ENCODE data around the gene SYCP3.

The SYCP3 gene

GRCh38 chr12:101773650-101774162 lies 34.4 kb upstream of the SYCP3 start:
- peak; percentile 82 to 84 for DNase-seq (ENCODE audit: low read depth in 2 of 2)
- TF ChIP-seq, protein P1, sequence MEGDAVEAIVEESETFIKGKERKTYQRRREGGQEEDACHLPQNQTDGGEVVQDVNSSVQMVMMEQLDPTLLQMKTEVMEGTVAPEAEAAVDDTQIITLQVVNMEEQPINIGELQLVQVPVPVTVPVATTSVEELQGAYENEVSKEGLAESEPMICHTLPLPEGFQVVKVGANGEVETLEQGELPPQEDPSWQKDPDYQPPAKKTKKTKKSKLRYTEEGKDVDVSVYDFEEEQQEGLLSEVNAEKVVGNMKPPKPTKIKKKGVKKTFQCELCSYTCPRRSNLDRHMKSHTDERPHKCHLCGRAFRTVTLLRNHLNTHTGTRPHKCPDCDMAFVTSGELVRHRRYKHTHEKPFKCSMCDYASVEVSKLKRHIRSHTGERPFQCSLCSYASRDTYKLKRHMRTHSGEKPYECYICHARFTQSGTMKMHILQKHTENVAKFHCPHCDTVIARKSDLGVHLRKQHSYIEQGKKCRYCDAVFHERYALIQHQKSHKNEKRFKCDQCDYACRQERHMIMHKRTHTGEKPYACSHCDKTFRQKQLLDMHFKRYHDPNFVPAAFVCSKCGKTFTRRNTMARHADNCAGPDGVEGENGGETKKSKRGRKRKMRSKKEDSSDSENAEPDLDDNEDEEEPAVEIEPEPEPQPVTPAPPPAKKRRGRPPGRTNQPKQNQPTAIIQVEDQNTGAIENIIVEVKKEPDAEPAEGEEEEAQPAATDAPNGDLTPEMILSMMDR (IDR thresholded peaks at IDR 0.05; ENCODE audit: low read depth, low read length): peak; percentile 77
- no peak overlapping the region for H3K4me3 ChIP-seq (replicated peaks in 1 of 2; ENCODE audit: low read depth in 2 of 2, low read length in 2 of 2)

GRCh38 chr12:101772012-101772775 lies 32.9 kb upstream of the SYCP3 start:
- TF ChIP-seq, protein P1 (IDR thresholded peaks at IDR 0.05; ENCODE audit: low read depth, low read length): no peak
- H3K4me3 ChIP-seq (replicated peaks in 1 of 2; ENCODE audit: low read depth in 2 of 2, low read length in 2 of 2): no peak overlapping the region
- no peak for DNase-seq (ENCODE audit: low read depth in 2 of 2)

DNA sequence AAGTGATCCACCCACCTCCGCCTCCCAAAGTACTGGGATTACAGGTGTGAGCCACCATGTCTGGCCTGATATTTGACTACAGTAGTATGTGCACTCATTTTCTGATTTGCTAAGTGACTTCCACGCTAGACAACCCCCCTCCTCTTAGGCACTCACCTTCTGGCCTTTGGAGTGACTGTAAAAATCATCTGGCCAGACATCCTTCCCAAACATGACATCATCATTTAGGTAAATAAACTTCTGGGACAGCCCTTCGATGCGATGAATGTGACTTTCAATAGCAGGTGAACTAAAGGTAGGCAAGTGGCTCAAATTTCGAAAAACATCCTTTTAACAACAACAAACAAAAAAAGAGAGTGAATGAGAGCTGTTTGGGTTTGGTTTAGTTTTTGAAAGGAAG lies 30.6 kb upstream of the SYCP3 start:
- H3K4me3 ChIP-seq (replicated peaks in 1 of 2; ENCODE audit: low read depth in 2 of 2, low read length in 2 of 2): no peak overlapping the region
- no peak for DNase-seq (ENCODE audit: low read depth in 2 of 2)
- TF ChIP-seq, protein P1 (IDR thresholded peaks at IDR 0.05; ENCODE audit: low read depth, low read length): no peak

DNA sequence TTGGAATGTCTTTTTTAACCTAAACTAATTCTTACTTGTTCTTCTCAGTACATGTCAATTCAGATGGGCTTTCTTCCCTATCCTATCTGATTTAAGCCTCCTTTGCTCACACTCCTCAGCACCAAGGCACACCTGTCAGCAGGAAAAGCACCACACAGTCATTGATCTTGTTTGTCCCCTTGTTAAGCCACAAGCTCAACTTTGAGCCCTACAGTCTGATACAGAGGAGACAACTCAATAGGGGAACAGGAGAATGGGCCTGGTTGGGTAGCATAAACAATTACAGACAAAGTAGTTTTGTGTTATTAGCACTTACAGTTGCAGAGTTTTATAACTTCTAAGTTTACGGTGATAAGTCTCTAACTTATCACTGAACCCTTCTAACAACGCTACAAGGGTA lies 29.5 kb upstream of the SYCP3 start:
- no peak for DNase-seq (ENCODE audit: low read depth in 2 of 2)
- no peak overlapping the region for H3K4me3 ChIP-seq (replicated peaks in 1 of 2; ENCODE audit: low read depth in 2 of 2, low read length in 2 of 2)
- TF ChIP-seq, protein P1 (IDR thresholded peaks at IDR 0.05; ENCODE audit: low read depth, low read length): no peak

GRCh38 chr12:101767537-101767936 lies 28.3 kb upstream of the SYCP3 start:
- TF ChIP-seq, protein P1 (IDR thresholded peaks at IDR 0.05; ENCODE audit: low read depth, low read length): no peak
- no peak for DNase-seq (ENCODE audit: low read depth in 2 of 2)
- no peak overlapping the region for H3K4me3 ChIP-seq (replicated peaks in 1 of 2; ENCODE audit: low read depth in 2 of 2, low read length in 2 of 2)

DNA sequence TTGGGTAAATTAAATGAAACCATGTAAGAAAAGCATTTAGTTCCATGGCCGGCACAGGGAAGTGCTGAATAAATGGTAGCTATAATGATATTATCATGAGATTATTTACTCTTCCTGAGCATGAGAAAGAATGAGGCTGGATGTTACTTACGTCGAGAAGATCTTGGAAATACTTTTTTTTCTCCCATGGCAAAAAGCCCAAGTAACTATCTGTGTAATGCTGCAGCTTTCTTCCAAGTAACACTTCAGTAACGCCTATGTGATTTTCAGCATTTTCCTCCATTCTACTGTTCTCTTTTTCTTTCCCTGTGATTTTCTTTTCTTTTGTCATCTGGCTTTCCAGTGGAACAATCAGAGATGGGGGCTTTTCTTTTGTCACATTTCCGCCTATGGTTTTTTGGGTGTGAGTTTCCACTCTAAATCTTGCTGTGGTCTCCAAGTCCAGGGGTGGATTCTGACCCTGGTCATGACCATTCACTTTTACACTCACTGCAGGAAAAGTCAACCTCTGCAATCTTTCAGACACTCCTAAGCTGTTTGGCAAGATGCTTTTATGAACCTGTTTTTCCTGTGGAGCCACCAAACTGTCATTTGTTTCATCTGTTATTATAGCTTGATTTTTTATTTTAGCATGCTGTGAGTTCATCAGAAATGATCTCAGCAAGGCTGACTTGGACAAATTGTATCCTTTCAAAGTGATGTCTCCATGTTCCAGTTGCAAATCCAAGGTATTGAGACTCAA lies 25.0 kb upstream of the SYCP3 start:
- TF ChIP-seq, protein P1 (IDR thresholded peaks at IDR 0.05; ENCODE audit: low read depth, low read length): no peak
- H3K4me3 ChIP-seq (replicated peaks in 1 of 2; ENCODE audit: low read depth in 2 of 2, low read length in 2 of 2): no peak overlapping the region
- peak in 1 of 2 donors; percentile 42 for DNase-seq (ENCODE audit: low read depth in 2 of 2)
